ENCODE measurements around the gene PODXL2.
"Not testable (repeated sequence)": the region's sequence is repeated elsewhere in the genome, so short reads cannot be mapped to it uniquely, and the experiment has no call there.

PODXL2 gene

GRCh38 chr3:127605547-127605946 lies 23.4 kb upstream of the PODXL2 start:
- ATAC-seq: not testable (repeated sequence)

GRCh38 chr3:127606086-127606805 lies 22.7 kb upstream of the PODXL2 start:
- ATAC-seq: no peak

GRCh38 chr3:127606981-127607595 lies 21.9 kb upstream of the PODXL2 start:
- ATAC-seq: no peak

- ATAC-seq: no peak
Observed at GRCh38 chr3:127607675-127608361, 21.2 kb upstream of the PODXL2 start.

- ATAC-seq: no peak
Observed at GRCh38 chr3:127608362-127608718, 20.6 kb upstream of the PODXL2 start.

GRCh38 chr3:127610105-127610504 lies 18.9 kb upstream of the PODXL2 start:
- ATAC-seq: peak in 1 of 2 donors; percentile 27

GRCh38 chr3:127611251-127611650 lies 17.7 kb upstream of the PODXL2 start:
- no peak for ATAC-seq

GRCh38 chr3:127612966-127613365 lies 16.0 kb upstream of the PODXL2 start:
- no peak for ATAC-seq

GRCh38 chr3:127613406-127613805 lies 15.6 kb upstream of the PODXL2 start:
- ATAC-seq: no peak

- no peak for ATAC-seq
Observed at GRCh38 chr3:127614928-127615589, 13.9 kb upstream of the PODXL2 start.

- no peak for ATAC-seq
Observed at GRCh38 chr3:127615631-127616305, 13.2 kb upstream of the PODXL2 start.

GRCh38 chr3:127616836-127617605 lies 12.0 kb upstream of the PODXL2 start:
- ATAC-seq: no peak

- ATAC-seq: no peak
Observed at GRCh38 chr3:127618891-127619290, 10.1 kb upstream of the PODXL2 start.

- ATAC-seq: no peak
Observed at GRCh38 chr3:127620637-127621375, 8.2 kb upstream of the PODXL2 start.

GRCh38 chr3:127622031-127622430 lies 7.0 kb upstream of the PODXL2 start:
- no peak for ATAC-seq

GRCh38 chr3:127622772-127623576 lies 6.0 kb upstream of the PODXL2 start:
- ATAC-seq: no peak

- no peak for ATAC-seq
Observed at GRCh38 chr3:127624063-127624462, 4.9 kb upstream of the PODXL2 start.

- ATAC-seq: no peak
Observed at GRCh38 chr3:127625821-127626220, 3.2 kb upstream of the PODXL2 start.

- no peak for ATAC-seq
Observed at GRCh38 chr3:127628426-127628787, 578 bp upstream of the PODXL2 start.

Measured in activated CD4-positive, CD25-positive, alpha-beta regulatory T cell treated with anti-CD3 and anti-CD28 coated beads, Interleukin-2, amount 50 U/mL, for 24 hours (primary cell).